NT2/D1 (cell line): ENCODE data around the gene PKHD1.

ENCODE experiments used
- SUZ12 ChIP-seq: IDR thresholded peaks from 2 replicates; pipeline ENCODE4 v1.6.1; 2011; ENCODE audit not compliant: insufficient read length, insufficient read depth; ENCODE audit errors: extremely low read depth
- YY1 ChIP-seq: IDR thresholded peaks from 2 replicates; pipeline ENCODE4 v1.6.1; 2011; ENCODE audit not compliant: insufficient read length, insufficient read depth
- ZNF274 ChIP-seq: IDR thresholded peaks from 2 replicates; pipeline ENCODE4 v1.6.1; 2011; ENCODE audit warnings: mild to moderate bottlenecking, low read depth, low read length

DNA sequence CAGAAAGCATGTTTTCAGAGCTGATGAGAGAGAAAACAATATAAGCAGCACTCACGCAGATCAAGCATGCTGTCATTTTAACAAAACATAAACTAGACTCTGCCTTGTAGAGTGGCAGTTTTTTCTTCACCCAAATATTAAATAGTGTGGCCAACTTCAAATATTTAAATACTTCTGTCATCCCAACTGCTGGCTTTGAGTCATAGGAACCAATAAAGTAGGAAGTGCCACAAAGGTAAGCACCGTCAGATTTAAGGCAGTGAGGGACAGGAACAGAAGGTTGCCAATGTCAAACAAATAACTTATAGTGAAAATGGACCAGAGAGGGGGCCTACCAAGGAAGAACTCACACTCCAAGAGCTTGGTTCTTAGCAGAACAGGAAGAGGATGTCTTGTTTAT is 222.2 kb downstream of the PKHD1 start:
- TF ChIP-seq YY1: no peak
- no peak for TF ChIP-seq ZNF274
- TF ChIP-seq SUZ12: no peak
